Skeletal muscle cell (primary cell): ENCODE data around the gene ABHD6.

Source experiments
- DNase-seq: peaks from one replicate; pipeline ENCODE4 v3.0.0-alpha.2; 2010; ENCODE audit warnings: low read depth
- H3K4me3 ChIP-seq: 2 replicates; pipeline ENCODE4 v1.5.1; 2011; ENCODE audit warnings: low read depth, mild to moderate bottlenecking, control low read depth, low read length, moderate library complexity

The ABHD6 gene

DNA sequence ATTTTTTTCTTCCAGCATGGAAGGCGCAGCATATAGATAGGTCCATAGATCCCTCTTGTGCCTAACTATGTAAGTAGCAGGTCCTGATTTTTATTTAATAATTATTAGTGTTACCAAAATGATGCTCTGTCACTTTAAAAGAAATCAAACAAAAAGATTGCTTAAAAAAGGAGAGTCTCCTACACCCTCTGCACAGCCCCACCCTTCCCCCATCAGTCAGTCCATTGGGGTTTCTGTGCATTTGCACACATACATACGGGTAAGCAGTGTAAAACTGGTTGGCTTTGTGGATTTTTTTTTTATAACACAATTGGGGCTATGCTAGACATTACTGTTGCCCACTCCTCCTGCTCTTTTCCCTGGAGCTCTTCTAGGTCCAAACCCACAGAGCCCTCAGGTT, 61.5 kb downstream of the ABHD6 start:
- no peak for DNase-seq
- H3K4me3 ChIP-seq = no peak overlapping the region

DNA sequence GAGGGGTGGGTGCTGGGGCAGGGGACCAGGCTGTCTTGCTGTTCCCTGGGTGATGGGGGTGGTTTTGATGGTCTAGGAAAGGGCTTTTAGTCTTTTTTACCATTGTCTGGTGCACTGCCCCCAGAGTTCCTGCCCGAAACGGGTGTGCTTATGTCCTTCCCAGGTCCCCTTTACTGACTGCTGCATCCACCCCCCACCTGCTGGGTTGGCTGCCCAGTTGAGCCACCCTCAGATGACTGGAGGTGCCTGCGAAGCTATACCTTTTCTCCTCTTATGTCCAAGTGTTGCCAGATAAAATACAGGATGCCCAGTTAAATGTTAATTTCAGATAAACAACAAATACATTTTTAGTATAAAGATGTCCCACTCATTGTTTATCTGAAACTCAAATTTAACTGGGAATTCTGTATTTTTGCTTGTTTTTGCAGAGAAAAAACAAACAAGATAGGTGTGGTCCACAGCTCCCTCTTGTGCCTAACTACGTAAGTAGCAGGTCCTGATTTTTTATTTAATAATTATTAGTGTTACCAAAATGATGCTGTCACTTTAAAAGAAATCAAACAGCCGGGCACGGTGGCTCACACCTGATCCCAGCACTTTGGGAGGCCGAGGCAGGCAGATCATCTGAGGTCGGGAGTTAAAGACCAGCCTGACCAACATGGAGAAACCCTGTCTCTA, 62.4 kb downstream of the ABHD6 start:
- no peak overlapping the region for H3K4me3 ChIP-seq
- peak; percentile 26 for DNase-seq

DNA sequence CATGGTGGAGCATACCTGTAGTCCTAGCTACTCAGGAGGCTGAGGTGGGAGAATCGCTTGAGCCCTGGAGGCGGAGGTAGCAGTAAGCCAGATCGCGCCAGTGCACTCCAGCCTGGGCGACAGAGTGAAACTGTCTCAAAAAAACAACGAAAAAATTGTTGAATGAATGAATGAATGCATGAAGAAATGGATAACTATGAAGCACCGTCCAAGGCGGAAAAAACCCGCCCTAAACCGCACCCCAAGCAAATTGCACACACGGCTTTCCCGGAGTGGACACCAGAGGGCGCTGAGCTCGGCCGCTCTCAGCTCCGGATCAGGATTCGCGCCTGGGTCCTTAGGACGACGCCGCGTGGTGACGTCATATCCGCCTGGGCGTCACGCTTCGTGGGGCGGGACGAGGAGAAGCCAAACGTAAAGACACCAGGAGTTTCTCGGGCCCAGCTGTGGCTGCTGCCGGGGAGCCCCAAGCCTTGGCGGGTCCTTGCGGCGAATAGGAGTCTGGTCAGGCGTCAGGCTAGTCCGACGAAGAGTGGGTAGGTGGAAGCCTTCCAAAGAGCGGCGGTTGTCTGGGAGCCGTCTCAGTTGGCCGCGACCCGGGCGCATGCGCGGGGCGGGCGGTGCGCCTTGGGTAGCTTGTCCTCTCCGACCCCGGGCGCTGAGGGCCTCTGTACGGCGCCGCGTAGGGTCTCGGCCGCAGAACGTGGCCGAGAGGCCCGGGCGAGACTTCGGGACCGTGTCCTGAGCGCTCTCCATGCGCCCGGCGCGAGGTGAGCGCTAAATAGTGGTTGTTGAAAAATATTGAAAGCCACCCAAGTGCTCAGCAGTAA, 68.5 kb downstream of the ABHD6 start, which contains the start of the genes HTD2 and RPP14:
HTD2 (plus strand) TSS at position 639 of the 830 bp plus-strand sequence. CDS start 11,094 bp downstream, outside the sequence.
RPP14 (plus strand) TSS at position 364 of the 830 bp plus-strand sequence. CDS start 4,085 bp downstream, outside the sequence.
- DNase-seq = peak; percentile 89
- peak within 1 kb of the TSS; percentile 95 for H3K4me3 ChIP-seq

DNA sequence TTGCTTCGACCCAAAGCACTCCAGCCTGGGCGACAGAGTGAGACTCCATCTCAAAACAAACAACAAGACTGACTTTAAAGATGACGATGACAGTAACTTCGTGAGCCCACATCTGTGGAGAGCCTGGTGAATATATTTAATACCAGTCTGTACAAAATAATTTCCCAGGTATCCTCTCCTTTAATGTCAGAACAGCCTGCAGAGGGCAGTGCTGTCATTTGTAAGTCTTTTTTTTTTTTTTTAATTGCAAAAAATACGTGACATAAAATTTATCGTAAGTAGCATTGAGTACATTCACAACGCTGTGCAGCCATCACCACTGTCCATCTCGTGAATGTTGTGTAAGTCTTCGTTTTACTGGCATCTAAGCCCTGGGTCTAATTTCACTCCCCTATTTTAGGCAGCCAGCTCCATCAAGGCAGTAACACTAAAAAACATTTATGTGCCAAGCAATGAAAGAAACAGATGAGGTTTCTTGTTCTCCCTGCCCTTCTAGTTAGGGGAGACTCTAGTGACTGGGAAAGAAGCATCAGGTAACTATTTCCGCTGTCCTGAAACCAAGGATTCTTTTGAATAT, 70.1 kb downstream of the ABHD6 start:
- DNase-seq = peak; percentile 29
- H3K4me3 ChIP-seq = peak overlapping the region; percentile 95

DNA sequence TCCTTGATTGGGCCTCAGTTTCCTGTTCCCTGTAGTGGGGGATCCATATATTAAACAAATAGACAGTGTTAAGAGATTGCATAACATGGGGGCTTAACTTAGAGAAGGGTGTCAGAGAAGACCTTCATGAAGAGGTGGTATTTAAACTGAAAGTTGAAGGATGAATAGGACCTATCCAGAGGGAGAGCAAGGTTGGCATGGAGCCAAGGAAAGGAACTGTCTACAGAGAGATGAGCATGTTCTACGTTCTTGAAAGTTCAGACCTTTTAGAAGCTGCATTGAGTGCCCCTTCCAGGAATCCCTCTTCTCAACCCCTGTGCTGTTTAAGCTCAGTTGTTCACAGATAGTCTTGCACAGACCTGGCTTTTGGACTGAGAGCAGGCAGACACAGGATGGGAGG, 71.1 kb downstream of the ABHD6 start:
- no peak overlapping the region for H3K4me3 ChIP-seq
- no peak for DNase-seq

DNA sequence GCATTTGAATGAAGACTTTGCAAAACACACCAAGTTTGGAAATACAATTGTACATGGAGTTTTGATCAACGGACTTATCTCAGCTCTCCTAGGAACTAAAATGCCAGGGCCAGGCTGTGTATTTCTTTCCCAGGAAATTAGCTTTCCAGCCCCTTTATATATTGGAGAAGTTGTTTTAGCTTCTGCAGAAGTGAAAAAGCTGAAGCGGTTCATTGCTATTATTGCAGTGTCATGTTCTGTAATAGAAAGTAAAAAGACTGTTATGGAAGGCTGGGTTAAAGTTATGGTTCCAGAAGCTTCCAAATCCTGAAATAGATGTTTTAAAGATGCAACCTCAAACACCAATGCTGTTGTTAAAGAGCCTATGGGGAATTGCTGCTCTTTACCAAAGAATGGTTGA, 80.2 kb downstream of the ABHD6 start:
- no peak overlapping the region for H3K4me3 ChIP-seq
- no peak for DNase-seq

DNA sequence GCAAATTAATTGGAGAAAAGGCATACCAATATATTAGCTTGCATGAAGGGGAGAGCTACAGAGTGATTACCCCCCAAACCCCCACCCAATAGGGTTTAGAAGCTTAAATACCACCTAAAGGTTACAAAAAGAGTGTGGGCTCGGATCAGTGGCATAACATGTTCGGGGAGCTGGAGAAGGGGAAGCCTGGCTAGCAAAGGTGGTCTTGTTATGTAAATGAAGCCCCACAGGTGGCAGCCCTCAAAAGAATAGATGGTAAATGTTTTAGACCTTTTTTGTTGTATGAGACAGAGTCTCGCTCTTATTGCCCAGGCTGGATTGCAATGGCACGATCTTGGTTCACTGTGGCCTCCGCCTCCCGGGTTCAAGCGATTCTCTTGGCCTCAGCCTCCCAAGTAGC, 84.2 kb downstream of the ABHD6 start:
- no peak for DNase-seq
- H3K4me3 ChIP-seq = no peak overlapping the region

DNA sequence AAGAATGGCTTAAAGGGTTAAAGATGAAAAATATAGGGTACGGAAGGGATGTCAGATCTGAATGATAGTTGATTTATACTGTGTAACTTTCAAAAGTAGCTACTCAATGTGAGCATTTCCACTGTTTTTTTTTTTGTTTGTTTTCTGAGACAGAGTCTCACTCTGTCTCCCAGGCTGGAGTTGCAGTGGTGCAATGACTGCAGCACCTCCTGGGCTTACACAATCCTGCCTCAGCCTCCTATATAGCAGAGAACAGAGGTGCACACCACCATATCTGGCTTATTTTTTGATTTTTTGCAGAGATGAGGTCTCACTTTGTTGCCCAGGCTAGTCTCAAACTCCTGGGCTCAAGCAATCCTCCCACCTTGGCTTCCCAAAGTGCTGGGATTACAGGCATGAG, 85.2 kb downstream of the ABHD6 start:
- DNase-seq = no peak
- no peak overlapping the region for H3K4me3 ChIP-seq

DNA sequence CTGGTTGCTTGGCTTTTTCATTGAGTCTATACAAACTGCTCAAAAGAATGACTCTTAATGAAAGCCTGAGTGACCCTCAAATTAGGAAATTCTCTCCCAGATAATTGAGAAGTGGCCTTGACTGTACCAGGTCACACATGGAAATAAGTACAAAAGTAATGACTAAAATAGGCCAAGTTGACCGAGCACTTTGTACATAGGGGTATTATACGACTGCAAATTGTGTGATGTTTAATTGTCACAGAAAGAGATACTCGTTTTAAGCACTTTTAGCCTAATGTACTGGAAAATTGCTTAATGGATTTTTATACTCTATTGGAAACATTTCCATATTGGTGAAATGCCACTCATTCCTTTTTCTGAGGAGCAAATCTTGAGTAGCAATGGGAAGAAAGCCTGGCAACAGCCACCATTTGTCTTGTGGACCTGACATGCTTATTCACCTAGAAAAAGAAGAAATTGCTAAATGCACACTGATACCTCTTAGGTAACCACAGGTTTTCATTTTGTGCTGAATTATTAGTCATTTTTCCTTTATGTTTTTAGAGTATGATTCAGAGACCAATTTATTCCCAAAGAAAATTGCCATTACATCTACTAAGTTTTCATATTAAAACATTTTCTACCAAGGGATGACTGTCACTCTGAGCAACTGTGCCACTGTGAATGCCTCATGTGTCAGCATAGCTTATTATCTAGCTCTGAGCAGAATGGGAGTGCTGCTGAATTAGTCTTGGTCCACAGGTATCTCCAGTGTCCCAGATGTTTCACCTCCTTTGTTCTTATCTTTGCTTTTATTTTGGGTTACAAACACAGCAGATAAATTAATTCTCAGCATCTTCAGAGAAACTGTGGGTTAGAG, 86.2 kb downstream of the ABHD6 start:
- no peak for DNase-seq
- no peak overlapping the region for H3K4me3 ChIP-seq

DNA sequence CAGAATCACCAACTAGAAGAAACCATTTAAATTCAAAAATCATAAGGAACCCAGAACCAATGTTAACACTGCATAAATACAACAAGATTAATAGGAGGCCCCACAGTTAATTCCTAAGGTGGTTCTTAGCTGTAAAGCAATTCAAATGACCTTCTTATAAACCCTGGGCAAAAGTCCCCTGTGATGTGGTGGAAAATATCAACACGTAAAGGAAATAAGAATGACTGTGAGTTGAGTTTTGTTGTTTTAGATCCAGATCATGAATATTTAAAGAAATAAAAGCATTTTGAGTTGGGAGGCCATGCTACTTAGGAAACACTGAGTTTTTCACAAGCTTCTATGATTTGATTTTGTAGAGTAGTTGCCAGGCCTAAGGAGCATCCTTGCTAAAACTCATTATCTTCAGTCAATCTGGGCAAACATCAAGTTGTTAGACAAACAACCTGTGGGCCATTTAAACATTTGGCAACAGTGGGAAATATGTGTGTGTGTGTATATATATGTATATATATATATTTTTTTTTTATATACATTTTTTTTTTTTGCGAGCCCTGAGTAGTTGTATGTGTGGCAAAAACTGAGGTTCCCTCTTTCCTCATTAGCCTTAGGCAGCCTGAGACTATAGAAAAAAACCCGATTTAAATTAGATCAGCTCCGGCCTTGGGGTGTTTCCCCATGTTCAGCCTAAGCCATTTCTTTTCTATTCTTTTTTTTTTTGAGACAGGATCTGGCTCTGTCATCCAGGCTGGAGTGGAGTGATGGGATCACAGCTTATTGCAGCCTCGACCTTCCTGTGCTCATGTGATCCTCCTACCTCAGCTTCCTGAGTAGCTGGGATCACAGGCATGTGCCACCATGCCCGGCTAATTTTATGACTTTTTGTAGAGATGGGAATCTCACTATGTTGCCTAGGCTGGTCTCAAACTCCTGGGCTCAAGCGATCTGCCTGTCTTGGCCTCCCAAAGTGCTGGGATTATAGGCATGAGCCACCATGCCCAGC, 87.1 kb downstream of the ABHD6 start:
- DNase-seq = no peak
- H3K4me3 ChIP-seq = no peak overlapping the region

DNA sequence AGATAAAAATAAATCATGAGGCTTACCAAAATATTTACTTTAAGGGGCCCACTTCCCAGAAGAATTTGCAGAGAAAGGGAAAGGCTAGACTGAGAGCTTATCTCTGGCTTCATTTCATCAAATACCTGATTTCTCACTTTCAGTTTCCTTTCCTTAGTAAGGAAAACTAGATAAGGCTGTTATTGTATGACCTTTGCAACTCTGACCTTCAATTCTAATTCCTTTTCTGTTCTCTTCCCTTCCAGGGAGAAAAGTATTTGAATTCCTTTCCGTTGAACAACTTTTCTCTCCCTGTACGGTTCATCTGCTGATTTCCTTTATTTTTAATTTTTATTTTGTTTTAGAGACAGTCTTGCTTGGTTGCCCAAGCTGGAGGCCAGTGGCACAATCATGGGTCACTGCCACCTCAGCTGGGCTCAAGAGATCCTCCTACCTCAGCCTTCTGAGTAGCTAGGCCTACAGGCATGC, 88.0 kb downstream of the ABHD6 start:
- no peak for DNase-seq
- no peak overlapping the region for H3K4me3 ChIP-seq

DNA sequence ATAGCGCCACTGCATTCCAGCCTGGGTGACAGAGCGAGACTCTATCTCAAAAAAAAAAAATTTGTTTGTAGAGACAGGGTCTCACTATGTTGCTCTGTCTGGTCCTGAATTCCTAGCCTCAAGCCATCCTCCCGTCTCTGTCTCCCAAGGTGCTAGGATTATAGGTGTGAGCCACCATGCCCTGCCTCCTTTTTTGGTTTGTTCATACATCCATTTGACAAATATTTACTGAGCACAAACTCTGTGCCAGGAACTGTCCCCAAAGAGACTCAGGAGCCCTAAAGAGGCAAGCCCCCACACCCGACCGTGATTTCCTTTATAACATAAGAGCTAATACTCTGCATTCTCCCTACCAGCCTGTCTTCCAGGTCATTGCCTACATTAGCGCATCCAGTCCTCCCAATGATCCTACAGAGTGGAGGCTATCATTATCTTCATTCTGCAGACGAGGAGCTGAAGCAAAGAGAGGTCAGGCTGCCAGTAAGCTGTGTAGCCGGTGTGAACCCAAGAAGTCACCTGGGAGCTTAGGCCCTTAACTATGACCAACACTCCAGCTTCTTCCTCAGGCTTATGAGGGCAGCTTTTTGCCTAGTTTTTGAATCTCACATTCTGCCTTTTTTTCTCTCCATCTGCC, 88.8 kb downstream of the ABHD6 start:
- no peak overlapping the region for H3K4me3 ChIP-seq
- no peak for DNase-seq

DNA sequence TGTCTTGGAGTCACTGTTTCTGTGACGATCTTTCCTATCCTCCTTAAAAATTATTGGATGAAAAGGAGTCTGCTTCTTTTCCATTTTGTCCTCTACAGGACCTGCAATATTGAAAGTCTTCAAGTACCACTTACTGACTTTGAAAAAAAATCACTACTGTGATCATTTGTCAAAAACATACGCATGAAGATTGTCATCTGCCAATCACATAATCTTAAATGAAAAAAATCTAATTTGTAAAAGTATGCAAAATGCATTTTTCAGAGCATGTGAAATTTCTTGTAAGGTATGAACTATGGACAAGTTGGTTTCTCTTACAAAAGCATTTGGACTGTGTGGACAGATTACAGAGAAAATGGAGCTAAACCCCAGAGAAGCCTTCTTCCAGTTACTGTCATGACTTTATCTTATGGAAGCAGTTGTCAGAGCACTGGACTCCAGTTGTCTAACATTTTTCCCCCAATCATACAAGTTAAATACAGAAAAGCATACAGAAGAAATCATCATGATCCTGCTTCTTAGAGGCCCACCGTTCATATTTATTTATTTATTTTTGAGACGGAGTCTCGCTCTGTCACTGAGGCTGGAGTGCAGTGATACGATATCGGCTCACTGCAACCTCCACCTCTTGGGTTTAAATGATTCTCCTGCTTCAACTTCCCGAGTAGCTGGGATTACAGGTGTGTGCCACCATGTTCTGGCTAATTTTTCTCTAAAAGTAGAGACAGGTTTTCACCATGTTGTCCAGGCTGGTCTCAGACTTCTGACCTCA, 91.7 kb downstream of the ABHD6 start:
- DNase-seq = no peak

DNA sequence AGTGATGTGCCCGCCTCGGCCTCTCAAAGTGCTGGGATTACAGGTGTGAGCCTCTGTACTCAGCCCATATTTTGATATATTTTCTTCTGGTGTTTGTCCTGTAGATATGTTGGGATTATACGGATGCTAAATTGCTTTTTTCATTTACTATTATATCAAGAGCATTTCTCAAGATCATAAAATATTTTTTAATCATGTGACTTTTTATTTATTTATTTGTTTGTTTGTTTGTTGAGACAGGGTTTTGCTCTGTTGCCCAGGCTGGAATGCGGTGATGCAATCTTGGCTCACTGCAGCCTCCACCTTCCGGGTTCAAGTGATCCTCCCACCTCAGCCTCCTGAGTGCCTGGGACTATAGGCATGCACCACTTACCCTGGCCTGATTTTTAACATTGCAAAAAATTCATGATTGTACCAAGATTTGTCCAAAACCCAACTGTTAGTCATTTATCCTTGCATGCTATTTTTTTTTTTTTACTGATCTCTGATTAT, 92.4 kb downstream of the ABHD6 start:
- no peak overlapping the region for H3K4me3 ChIP-seq

More for the DNA sequence above, 91.7 kb downstream of the ABHD6 start:
- H3K4me3 ChIP-seq = no peak overlapping the region

DNA sequence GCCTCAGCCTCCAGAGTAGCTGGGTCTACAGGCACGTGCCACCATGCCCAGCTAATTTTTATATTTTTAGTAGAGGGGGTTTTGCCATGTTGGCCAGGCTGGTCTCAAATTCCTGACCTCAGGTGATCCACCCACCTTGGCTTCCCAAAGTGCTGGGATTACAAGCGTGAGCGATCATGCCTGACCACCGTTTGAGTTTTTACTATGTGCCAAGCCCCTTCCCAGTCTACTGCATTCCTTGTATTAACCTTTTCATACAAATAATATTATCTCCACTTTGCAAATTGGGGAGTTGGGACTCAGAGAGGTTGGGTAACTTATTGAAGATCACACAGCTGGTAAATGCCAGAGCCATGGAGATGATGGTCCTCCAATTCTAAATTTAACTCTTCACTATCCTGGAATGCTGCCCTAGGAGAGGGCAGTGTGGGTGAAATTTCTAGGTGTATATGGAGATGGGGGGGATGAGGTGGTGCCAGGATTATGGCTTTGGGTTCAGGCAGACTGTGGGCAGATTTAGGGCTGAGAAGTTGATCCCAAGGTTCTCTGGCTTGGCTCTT, 94.1 kb downstream of the ABHD6 start:
- DNase-seq = no peak
- H3K4me3 ChIP-seq = no peak overlapping the region

More for the DNA sequence above, 92.4 kb downstream of the ABHD6 start:
- DNase-seq = no peak

DNA sequence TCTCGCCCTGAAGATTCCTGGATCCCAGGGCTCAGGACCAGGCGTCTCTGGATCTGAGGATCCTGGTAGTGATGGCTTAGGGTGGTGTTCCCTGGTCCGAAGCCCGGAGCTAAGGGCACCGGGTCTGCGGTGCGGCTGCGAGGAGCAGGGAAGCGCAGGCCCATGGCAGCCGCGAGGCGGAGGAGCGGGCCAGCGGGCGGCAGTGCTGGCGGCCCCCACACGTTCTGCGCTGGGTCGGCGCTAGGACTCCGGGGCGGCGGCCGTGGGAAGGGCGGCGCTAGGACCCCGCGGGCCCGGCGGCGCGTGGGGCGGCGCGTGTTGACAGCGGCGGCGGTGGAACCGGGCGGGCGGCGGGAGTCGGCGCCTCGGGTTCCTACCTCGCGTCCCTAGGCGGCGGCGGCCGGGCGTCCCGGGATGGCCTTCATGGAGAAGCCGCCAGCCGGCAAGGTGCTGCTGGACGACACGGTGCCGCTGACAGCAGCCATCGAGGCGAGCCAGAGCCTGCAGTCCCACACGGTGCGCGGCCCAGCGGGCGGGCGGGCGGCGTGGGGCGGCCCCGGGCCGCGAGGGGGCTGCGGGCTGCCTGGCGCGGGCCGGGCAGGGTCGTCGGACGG, 95.1 kb downstream of the ABHD6 start, which contains the start of gene PXK:
PXK (plus strand) TSS at position 318 of the 614 bp plus-strand sequence; CDS start at position 415, 97 bp downstream.
- peak within 1 kb of the TSS; percentile 83 for H3K4me3 ChIP-seq
- peak; percentile 40 for DNase-seq
